ENCODE results near the gene FHOD1.

FHOD1 gene

GRCh38 chr16:67277294-67277998, 30.2 kb upstream of the FHOD1 start:
- DNase-seq (ENCODE audit: low spot score): peak; percentile 94

GRCh38 chr16:67275321-67275720, 28.0 kb upstream of the FHOD1 start:
- no peak for DNase-seq (ENCODE audit: low spot score)

GRCh38 chr16:67271446-67271845, 24.2 kb upstream of the FHOD1 start:
- no peak for DNase-seq (ENCODE audit: low spot score)

GRCh38 chr16:67270931-67271338, 23.7 kb upstream of the FHOD1 start:
- no peak for DNase-seq (ENCODE audit: low spot score)

GRCh38 chr16:67269766-67270165, 22.5 kb upstream of the FHOD1 start:
- no peak for DNase-seq (ENCODE audit: low spot score)

- DNase-seq (ENCODE audit: low spot score): peak; percentile 40
These were observed 20.9 kb upstream of the FHOD1 start for GRCh38 chr16:67268136-67268579.

GRCh38 chr16:67265834-67266233, 18.6 kb upstream of the FHOD1 start:
- DNase-seq (ENCODE audit: low spot score): no peak

- DNase-seq (ENCODE audit: low spot score): no peak
These were observed 17.6 kb upstream of the FHOD1 start for GRCh38 chr16:67264866-67265265.

GRCh38 chr16:67264277-67264676, 17.0 kb upstream of the FHOD1 start:
- no peak for DNase-seq (ENCODE audit: low spot score)

- DNase-seq (ENCODE audit: low spot score): no peak
These were observed 15.9 kb upstream of the FHOD1 start for GRCh38 chr16:67263201-67263600.

- DNase-seq (ENCODE audit: low spot score): peak; percentile 59
These were observed 13.3 kb upstream of the FHOD1 start for GRCh38 chr16:67260426-67261063.

GRCh38 chr16:67259705-67260104, 12.4 kb upstream of the FHOD1 start:
- no peak for DNase-seq (ENCODE audit: low spot score)

- DNase-seq (ENCODE audit: low spot score): no peak
These were observed 11.0 kb upstream of the FHOD1 start for GRCh38 chr16:67258161-67258835.

- DNase-seq (ENCODE audit: low spot score): no peak
These were observed 10.3 kb upstream of the FHOD1 start for GRCh38 chr16:67257486-67258160.

- no peak for DNase-seq (ENCODE audit: low spot score)
These were observed 9.5 kb upstream of the FHOD1 start for GRCh38 chr16:67256701-67257230.

- DNase-seq (ENCODE audit: low spot score): no peak
These were observed 8.4 kb upstream of the FHOD1 start for GRCh38 chr16:67255553-67256221.

- no peak for DNase-seq (ENCODE audit: low spot score)
These were observed 7.7 kb upstream of the FHOD1 start for GRCh38 chr16:67254801-67255552.

GRCh38 chr16:67252609-67253497, 5.6 kb upstream of the FHOD1 start:
- no peak for DNase-seq (ENCODE audit: low spot score)

GRCh38 chr16:67250045-67250327, 2.7 kb upstream of the FHOD1 start:
- no peak for DNase-seq (ENCODE audit: low spot score)
